Activated CD8-positive, alpha-beta memory T cell treated with anti-CD3 and anti-CD28 coated beads for 48 hours (primary cell): ENCODE results near the gene SPATA32.
"Not testable (repeated sequence)": the region's sequence is repeated elsewhere in the genome, so short reads cannot be mapped to it uniquely, and the experiment has no call there.

ENCODE experiments used
- DNase-seq, 3 experiments: peaks; one replicate each; pipeline ENCODE4 v3.0.0-alpha.2; 2020; ENCODE audit warnings: low read depth in 2 of 3, low spot score in 2 of 3

SPATA32 gene

GRCh38 chr17:45261577-45262515, at the start of gene SPATA32:
Gene SPATA32, minus strand, starts transcription at chr17:45262094. Its CDS starts 78 bp downstream, at chr17:45262016.
- DNase-seq, result peak in 2 of 3 experiments; percentile 44 to 57

DNA sequence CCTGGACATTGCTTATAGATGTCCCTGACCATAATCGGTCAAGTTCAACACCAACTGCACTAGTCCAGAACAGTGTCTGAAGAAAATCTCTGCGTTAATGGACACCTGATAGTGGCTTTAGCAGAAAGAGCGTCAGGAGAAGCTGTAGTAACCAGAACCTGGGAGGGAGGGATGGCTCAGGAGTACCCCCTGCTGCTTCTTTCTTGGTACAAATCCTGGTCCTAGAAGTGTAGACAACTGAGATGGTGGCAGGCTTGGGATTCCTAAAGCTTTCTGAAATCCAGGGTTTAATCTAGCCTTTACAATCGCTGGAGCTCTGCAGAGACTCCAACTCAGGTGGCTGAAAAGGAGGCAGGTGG, 49.5 kb upstream of the SPATA32 start:
- no peak for DNase-seq

GRCh38 chr17:45310380-45311324, 48.8 kb upstream of the SPATA32 start:
- no peak for DNase-seq

GRCh38 chr17:45309400-45309799, 47.5 kb upstream of the SPATA32 start:
- DNase-seq, result no peak

DNA sequence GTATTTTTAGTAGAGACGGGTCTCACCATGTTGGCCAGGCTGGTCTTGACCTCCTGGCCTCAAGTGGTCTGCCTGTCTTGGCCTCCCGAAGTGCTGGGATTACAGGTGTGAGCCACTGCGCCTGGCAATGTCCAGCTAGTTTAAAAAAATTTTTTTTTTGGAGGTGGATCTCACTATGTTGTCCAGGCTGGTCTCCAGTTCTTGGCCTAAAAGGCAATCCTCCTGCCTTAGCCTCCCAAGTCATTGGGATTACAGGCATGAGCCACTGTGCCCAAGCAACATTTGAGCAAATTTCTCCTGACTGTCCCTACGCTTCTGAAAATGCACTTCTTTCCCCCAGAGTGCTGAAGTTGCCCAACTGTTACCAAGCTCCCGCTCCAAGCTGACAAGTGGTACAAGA, 46.9 kb upstream of the SPATA32 start:
- no peak for DNase-seq

- DNase-seq, result no peak
These were observed 46.1 kb upstream of the SPATA32 start for GRCh38 chr17:45308016-45308365.

DNA sequence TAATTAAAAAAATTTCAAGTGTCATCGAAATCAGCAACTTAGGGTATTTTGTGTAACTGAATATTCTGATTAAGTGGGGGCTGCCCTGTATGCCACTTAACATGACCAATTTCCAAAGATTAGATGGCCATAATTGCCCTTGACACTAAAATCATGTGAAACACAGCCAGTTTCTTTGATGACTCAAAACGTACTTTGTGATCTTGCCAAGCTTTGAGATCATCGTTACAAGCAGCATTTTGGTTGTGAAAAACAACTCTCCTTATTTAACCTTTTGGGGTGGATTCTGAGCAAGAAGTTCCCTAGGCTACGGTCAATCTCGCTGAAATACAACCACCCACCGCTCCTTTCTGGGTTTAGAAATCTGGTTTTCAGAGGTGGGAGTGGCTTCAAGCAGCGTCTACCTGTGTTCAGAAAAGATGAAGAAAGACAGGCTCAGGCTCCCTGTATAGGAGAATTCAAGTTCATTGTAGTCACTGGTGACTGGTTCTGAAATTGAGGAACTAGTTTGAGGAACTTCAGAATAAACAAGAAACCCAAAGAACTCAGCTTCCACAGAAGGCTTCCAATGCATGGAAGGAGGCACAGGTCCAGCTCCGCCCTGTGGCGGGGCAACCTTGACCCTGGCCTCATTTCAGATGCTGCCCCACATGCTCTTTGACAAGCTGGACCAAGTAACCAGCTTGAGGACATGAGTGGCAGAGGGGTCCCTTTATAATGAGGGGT, 45.6 kb upstream of the SPATA32 start:
- DNase-seq, result no peak

DNA sequence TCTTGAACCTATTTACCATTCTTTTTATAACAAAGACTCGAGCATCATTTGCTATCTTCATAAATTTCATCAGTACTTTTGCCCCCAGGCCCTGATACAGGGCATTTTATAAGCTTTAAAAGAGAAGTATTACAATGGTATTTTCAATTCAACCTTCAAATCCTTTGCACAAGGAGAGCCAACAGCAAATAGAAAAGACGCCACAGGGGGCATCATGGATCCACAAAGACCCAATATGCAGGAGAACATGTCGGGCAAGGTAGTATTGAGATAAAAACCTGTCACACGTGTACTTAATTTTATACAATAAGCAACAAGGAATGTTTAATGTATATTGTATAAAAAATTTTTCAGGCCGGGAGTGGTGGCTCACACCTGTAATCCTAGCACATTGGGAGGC, 44.7 kb upstream of the SPATA32 start:
- no peak for DNase-seq

DNA sequence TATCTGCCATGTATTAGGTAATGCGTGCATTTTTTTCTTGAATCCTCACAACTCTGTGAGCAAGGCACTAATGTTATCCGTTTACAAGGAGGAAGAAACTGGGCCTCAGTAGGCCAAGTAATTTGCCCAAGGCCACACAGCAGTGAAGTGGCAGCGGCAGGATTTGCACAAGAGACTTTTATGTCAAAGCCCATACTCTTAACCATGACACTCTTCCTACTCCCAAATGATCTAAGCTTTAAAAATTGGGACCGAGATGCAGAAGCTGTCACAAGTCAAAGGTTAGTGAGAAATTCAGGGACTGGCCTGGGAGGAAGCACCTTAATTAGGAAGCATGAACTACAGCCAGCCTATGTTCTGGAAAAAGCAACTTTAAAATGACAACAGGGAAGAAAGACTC, 44.2 kb upstream of the SPATA32 start:
- DNase-seq, result no peak

GRCh38 chr17:45305530-45306087, 43.7 kb upstream of the SPATA32 start:
- no peak for DNase-seq

- no peak for DNase-seq
These were observed 40.8 kb upstream of the SPATA32 start for GRCh38 chr17:45302649-45303173.

- DNase-seq, result not testable (repeated sequence)
These were observed 40.3 kb upstream of the SPATA32 start for GRCh38 chr17:45302220-45302619.

- no peak for DNase-seq
These were observed 39.8 kb upstream of the SPATA32 start for GRCh38 chr17:45301674-45302073.

- no peak for DNase-seq
These were observed 38.3 kb upstream of the SPATA32 start for GRCh38 chr17:45300060-45300751.

DNA sequence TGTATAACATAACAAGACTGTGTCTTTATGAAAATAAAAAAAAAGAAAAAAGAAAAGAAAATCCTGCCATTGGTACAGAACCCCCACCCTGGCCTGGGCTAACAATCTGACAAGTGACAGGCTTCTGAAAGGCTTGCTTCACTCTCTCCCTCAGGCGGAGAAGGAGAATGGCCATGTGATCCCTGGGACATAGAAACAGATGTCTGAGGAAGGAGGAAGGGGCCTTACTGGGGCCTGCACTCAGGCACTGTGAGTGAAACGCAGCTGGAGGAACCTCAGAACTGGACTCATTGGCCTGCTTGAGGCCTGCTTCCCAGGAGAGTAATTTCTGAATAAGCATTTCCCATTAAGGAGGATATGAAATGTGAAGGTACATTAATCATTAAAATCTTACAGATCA, 37.5 kb upstream of the SPATA32 start:
- DNase-seq, result no peak

DNA sequence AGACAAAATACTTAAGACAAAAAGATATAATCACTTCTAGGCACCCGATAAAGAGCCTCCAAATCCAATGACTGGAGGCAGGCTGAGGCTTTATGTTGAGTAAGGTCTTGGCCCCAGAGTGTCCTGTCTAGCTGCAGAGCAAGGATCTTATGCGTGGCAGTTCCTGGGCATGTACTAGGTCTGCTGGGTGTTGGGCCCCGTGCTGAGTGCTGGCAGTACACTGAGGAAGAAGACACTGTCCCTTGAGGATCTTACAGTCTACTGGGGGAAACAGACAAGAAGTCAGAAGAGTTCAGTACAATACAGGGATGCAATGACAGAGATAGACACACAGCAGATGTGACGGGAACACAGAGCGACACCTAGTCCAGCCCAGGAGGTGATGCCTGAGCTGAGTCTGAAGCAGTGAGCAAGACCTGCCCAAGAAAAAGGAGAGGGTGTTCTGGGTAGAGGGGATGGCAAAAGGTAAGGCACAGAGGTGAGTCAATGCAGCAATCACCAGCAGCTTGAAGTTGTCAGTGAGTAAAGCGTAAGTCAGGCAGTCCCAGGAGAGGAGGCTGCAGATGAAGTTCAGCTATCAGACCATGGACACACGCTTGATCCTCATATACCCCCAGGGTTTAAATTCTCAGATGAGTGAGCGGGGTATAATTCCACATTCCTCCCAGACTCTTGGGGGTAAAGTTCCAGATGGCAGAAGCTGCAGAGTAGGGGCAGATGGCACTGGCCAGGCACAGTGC, 36.8 kb upstream of the SPATA32 start:
- no peak for DNase-seq

GRCh38 chr17:45296833-45297124, 34.9 kb upstream of the SPATA32 start:
- no peak for DNase-seq

DNA sequence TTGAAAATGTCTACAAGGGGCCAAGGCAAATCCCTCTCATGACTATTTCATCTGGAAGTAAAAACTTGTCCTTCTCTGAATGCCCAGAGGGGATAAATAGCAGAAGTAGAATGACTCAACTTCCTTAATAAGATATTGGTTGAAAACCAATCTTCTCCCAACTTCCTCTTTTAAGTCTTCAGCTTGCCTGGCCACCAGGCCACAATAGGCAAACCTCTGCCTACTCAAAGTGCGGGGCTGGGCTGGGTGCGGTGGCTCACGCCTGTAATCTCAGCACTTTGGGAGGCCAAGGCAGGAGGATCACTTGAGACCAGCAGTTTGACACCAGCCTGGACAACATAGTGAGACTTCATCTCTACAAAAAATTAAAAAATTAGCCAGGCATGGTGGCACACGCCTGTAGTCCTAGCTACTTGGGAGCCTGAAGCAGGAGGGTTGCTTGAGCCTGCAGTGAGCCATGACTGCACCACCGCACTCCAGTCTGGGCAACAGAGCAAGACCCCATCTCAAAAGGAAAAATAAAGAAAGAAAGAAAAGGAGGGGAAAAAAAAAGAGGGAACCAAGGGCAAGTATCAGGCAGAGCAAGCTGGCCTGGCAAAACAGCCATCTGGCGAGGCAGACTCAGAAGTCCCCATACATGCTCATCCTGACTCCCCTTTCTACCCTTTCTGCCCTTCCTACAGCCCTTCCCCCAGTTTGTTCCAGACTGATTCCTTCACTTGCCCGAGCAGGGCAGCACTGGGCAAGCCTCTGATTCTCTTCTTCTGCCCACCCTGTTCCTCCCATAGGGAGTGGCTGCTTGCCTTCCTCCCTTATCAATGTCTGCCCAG, 34.3 kb upstream of the SPATA32 start:
- DNase-seq, result no peak

GRCh38 chr17:45294506-45294905, 32.6 kb upstream of the SPATA32 start:
- DNase-seq, result no peak
